B cell (primary cell): ENCODE results near the gene CCSAP. TPM values are rescaled to one million over a fixed set of nuclear protein-coding genes. Genes with fewer than 3 reads are reported as not detected.
A peak's percentile ranks its signal among the peaks of the same experiment; 100 is the strongest.

Experiments
- ATAC-seq: fragments of 200-7000 bp; cut with Tn5 transposase; one replicate; pipeline ENCODE4 v1.10.0; 2021; ENCODE audit warnings: low read depth, mild to moderate bottlenecking, moderate number of reproducible peaks, moderate library complexity
- CTCF ChIA-PET: fragments of 350-600 bp; sonication (Branson Sonifier 250); formaldehyde crosslinking; loops from one replicate; lab custom pipeline; 2021; ENCODE audit warnings: antibody characterized with exemption, inconsistent platforms; lab: Charles Lee
- POLR2A ChIA-PET: fragments of 350-600 bp; sonication (Branson Sonifier 250); formaldehyde crosslinking; loops from one replicate; lab custom pipeline; 2021; ENCODE audit warnings: antibody characterized with exemption; lab: Charles Lee
- DNase-seq: peaks from one replicate; pipeline ENCODE4 v3.0.0; 2013
- H2AFZ ChIP-seq: 2 replicates; pipeline ENCODE4 v1.6.1; 2012; ENCODE audit warnings: mild to moderate bottlenecking, low read depth, low read length; ENCODE audit not compliant: insufficient read depth, poor library complexity, severe bottlenecking
- H3K27ac ChIP-seq, 2 donors: 1 replicate in 1 of 2; 2 replicates in 1 of 2; pipeline ENCODE4 v1.5.1; 2012 to 2013; ENCODE audit warnings: low read length in 2 of 2, mild to moderate bottlenecking in 2 of 2, moderate library complexity in 1 of 2
- H3K27me3 ChIP-seq, 4 experiments: fragments of 200-600 bp in 1 of 4; sonication (generic) in 1 of 4; replicated peaks in 1 of 4; 1 replicate in 2 of 4; 2 replicates in 2 of 4; pipeline versions ENCODE4 v1.6.1 to v1.7.0; 2013 to 2016; ENCODE audit warnings: low read length in 3 of 4, mild to moderate bottlenecking in 2 of 4, mixed read lengths in 1 of 4, moderate library complexity in 1 of 4; ENCODE audit not compliant: insufficient read depth in 4 of 4, control insufficient read depth in 3 of 4; ENCODE audit errors: control extremely low read depth in 1 of 4
- H3K36me3 ChIP-seq, 2 experiments: replicated peaks in 1 of 2; 1 replicate in 1 of 2; 2 replicates in 1 of 2; pipeline versions ENCODE4 v1.6.1 to v1.7.1; 2013; ENCODE audit warnings: low read length in 1 of 2; ENCODE audit not compliant: insufficient read depth in 2 of 2, control insufficient read depth in 1 of 2; ENCODE audit errors: control extremely low read depth in 1 of 2, extremely low read depth in 1 of 2
- H3K4me1 ChIP-seq, 2 donors: fragments of 200-600 bp in 1 of 2; sonication (generic) in 1 of 2; 1 replicate in 1 of 2; 2 replicates in 1 of 2; pipeline versions ENCODE4 v1.5.1 to v1.6.1; 2013 to 2017; ENCODE audit warnings: low read length in 2 of 2; ENCODE audit not compliant: control insufficient read depth in 2 of 2, insufficient read depth in 2 of 2
- H3K4me2 ChIP-seq: replicated peaks from 2 replicates; pipeline ENCODE3; 2012; ENCODE audit warnings: mild to moderate bottlenecking, low read depth, low read length; ENCODE audit not compliant: poor library complexity, severe bottlenecking
- H3K4me3 ChIP-seq, 5 experiments: fragments of 200-600 bp in 1 of 5; sonication (generic) in 1 of 5; 1 replicate in 3 of 5; 2 replicates in 2 of 5; pipeline versions ENCODE4 v1.5.1 to v1.7.0; 2011 to 2016; ENCODE audit warnings: low read length in 4 of 5, mild to moderate bottlenecking in 4 of 5, low read depth in 2 of 5, control low read depth in 1 of 5, moderate library complexity in 1 of 5; ENCODE audit not compliant: insufficient read depth in 1 of 5; ENCODE audit errors: control extremely low read depth in 1 of 5, extremely low read depth in 1 of 5
- H3K79me2 ChIP-seq: fragments of 200-600 bp; sonication (generic); one replicate; pipeline ENCODE4 v1.6.0; 2016; ENCODE audit warnings: low read length; ENCODE audit not compliant: control insufficient read depth, insufficient read depth
- H3K9ac ChIP-seq: fragments of 200-600 bp; sonication (generic); 2 replicates; pipeline ENCODE4 v1.6.1; 2017; ENCODE audit warnings: mild to moderate bottlenecking, low read length, moderate library complexity
- H3K9me3 ChIP-seq, 3 donors: one replicate each; pipeline versions ENCODE4 v1.6.1 to v1.7.1; 2013; ENCODE audit warnings: low read length in 2 of 3; ENCODE audit not compliant: control insufficient read depth in 2 of 3, insufficient read depth in 1 of 3; ENCODE audit errors: control extremely low read depth in 1 of 3
- H4K20me1 ChIP-seq: 2 replicates; pipeline ENCODE4 v1.6.0; 2012; ENCODE audit warnings: mild to moderate bottlenecking, low read length; ENCODE audit not compliant: insufficient read depth, control insufficient read depth, poor library complexity, severe bottlenecking
- H3K27ac Mint-ChIP-seq: one replicate; pipeline ENCODE4 v1.8.0; 2021; ENCODE audit warnings: mixed read lengths
- H3K27me3 Mint-ChIP-seq: one replicate; pipeline ENCODE4 v1.8.0; 2021; ENCODE audit warnings: mixed read lengths
- H3K4me1 Mint-ChIP-seq: one replicate; pipeline ENCODE4 v1.8.0; 2021; ENCODE audit warnings: mixed read lengths
- H3K4me3 Mint-ChIP-seq: one replicate; pipeline ENCODE4 v1.8.0; 2021; ENCODE audit warnings: mixed read lengths
- H3K9me3 Mint-ChIP-seq: one replicate; pipeline ENCODE4 v1.8.0; 2022; ENCODE audit warnings: mixed read lengths; ENCODE audit not compliant: insufficient read depth
- EZH2 ChIP-seq: IDR thresholded peaks from 2 replicates; pipeline ENCODE4 v1.6.1; 2012; ENCODE audit warnings: borderline replicate concordance, low read depth, mild to moderate bottlenecking, moderate library complexity, low read length; ENCODE audit not compliant: insufficient read depth, poor library complexity, severe bottlenecking
- whole genome bisulfite sequencing: methylation state at CpG from one replicate; pipeline ENCODE4 v1.1.5; 2013; ENCODE audit warnings: missing lambda C conversion rate; ENCODE audit not compliant: insufficient coverage; 5-methylcytosine and 5-hydroxymethylcytosine counted together
- intact Hi-C: fragments of 100-400 bp; cut with micrococcal nuclease; formaldehyde crosslinking; loops from one replicate; pipeline ENCODE4 v1.10.0; 2022
- polyA plus RNA-seq: library from polyadenylated mRNA; depleted of rRNA; stranded (reverse); fragments of >200 nt; gene quantifications from 2 replicates; pipeline ENCODE4 v1.2.3, GENCODE V29; 2012
- total RNA-seq, 2 donors: library from RNA; stranded (reverse); fragments of 120-200 nt in 1 of 2; gene quantifications; 1 replicate in 1 of 2; 2 replicates in 1 of 2; pipeline versions ENCODE4 v1.2.3 to v1.2.4, GENCODE V29; 2013 to 2022
- TF ChIP-seq, protein P1 (sequence below): fragments of 200-600 bp; IDR thresholded peaks from one replicate; pipeline ENCODE4 v1.8.0; 2022; ENCODE audit warnings: antibody characterized with exemption, mild to moderate bottlenecking

The CCSAP gene
- total and polyA plus RNA-seq, 2 donors (not counting 1 experiment from before 2014, with no cell fraction given): 3.3 to 15.8 TPM

DNA sequence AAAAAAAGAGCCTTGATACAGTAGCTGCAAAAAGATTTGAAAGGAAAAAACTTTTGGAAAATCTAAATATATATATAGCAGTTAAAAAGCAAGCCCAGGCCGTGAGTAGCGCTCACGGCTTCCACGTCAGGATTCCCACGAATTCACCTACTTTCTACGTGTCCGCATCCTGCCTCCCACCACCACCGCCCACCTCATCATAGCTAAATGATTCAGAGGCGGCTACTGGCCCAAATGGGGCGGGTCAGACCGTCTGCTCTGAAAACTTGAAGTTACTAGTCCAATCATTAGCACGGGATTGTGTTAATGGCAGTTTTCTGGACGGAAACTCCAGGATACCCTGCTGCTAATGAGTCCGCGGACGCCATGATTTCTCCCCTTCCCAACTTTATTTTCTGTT is 1.3 kb upstream of the CCSAP start:
- H3K4me3 Mint-ChIP-seq: peak overlapping the region; percentile 64
- ChIA-PET POLR2A (no interaction called here), CTCF (no interaction called here)
- H3K9me3 Mint-ChIP-seq: no peaks in the 10 kb centered on the region
- no peaks in the 10 kb centered on the region for H3K79me2 ChIP-seq
- H3K27me3 ChIP-seq: peaks cover 0 to 12% (median 3%) of the 10 kb centered on the region in 4 experiments
- H3K4me2 ChIP-seq: peak overlapping the region; percentile 95
- no peaks in the 10 kb centered on the region for H3K36me3 ChIP-seq
- H3K4me1 Mint-ChIP-seq: peaks cover 30% of the 10 kb centered on the region
- peaks cover 0 to 3% (median 0%) of the 10 kb centered on the region in 3 donors for H3K9me3 ChIP-seq
- ATAC-seq: no peak
- H3K27ac Mint-ChIP-seq: no peak overlapping the region
- peaks cover 28% of the 10 kb centered on the region for H3K27me3 Mint-ChIP-seq
- H3K4me1 ChIP-seq: peaks cover 14 to 18% of the 10 kb centered on the region in 2 donors
- no peak for DNase-seq
- TF ChIP-seq, protein P1, sequence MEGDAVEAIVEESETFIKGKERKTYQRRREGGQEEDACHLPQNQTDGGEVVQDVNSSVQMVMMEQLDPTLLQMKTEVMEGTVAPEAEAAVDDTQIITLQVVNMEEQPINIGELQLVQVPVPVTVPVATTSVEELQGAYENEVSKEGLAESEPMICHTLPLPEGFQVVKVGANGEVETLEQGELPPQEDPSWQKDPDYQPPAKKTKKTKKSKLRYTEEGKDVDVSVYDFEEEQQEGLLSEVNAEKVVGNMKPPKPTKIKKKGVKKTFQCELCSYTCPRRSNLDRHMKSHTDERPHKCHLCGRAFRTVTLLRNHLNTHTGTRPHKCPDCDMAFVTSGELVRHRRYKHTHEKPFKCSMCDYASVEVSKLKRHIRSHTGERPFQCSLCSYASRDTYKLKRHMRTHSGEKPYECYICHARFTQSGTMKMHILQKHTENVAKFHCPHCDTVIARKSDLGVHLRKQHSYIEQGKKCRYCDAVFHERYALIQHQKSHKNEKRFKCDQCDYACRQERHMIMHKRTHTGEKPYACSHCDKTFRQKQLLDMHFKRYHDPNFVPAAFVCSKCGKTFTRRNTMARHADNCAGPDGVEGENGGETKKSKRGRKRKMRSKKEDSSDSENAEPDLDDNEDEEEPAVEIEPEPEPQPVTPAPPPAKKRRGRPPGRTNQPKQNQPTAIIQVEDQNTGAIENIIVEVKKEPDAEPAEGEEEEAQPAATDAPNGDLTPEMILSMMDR: no peak
- no peak for TF ChIP-seq EZH2
- no peak overlapping the region for H3K4me3 ChIP-seq
- no peak overlapping the region for H2AFZ ChIP-seq
- no peak overlapping the region for H3K9ac ChIP-seq
- intact Hi-C loops: loop anchor here (5.0 kb wide), 3 partner anchors 213 to 1633 kb away; partner anchors contain the start of genes ABCB10, ARV1, COG2 and TTC13
- no peaks in the 10 kb centered on the region for H4K20me1 ChIP-seq
- WGBS: 82% methylated on average over 11 of the region's 16 CpGs
- H3K27ac ChIP-seq: no peak overlapping the region
